Large intestine (tissue), 3 donors: ENCODE data around the gene REV3L. TPM values are rescaled to one million over a fixed set of nuclear protein-coding genes. Genes with fewer than 3 reads are reported as not detected.

ENCODE experiments used
- DNase-seq, 2 donors: peaks; one replicate each; pipeline versions ENCODE4 v3.0.0 to v3.0.0-alpha.2; 2013
- H3K27ac ChIP-seq: one replicate; pipeline ENCODE4 v1.5.1; 2013; ENCODE audit warnings: low read length
- H3K27me3 ChIP-seq: 2 replicates; pipeline ENCODE4 v1.6.1; 2013; ENCODE audit warnings: low read length; ENCODE audit not compliant: control insufficient read depth, insufficient read depth
- H3K36me3 ChIP-seq: 2 replicates; pipeline ENCODE4 v1.6.1; 2013; ENCODE audit warnings: low read length; ENCODE audit not compliant: control insufficient read depth, insufficient read depth
- H3K4me1 ChIP-seq: one replicate; pipeline ENCODE4 v1.6.1; 2013; ENCODE audit warnings: low read length; ENCODE audit not compliant: control insufficient read depth, insufficient read depth
- H3K4me3 ChIP-seq: one replicate; pipeline ENCODE4 v1.5.1; 2013; ENCODE audit warnings: low read length
- H3K9me3 ChIP-seq: one replicate; pipeline ENCODE4 v1.6.1; 2013; ENCODE audit warnings: mild to moderate bottlenecking, low read depth, low read length, moderate library complexity; ENCODE audit not compliant: control insufficient read depth
- WGBS: methylation state at CpG from one replicate; pipeline ENCODE4 v1.1.5; 2013; ENCODE audit warnings: low lambda C conversion rate; ENCODE audit not compliant: insufficient coverage; 5-methylcytosine and 5-hydroxymethylcytosine counted together
- polyA plus RNA-seq: library from polyadenylated mRNA; unstranded; fragments of 120-200 nt; gene quantifications from one replicate; pipeline ENCODE4 v1.2.1, GENCODE V29; 2013

The REV3L gene
- polyA plus RNA-seq, 1 donor: 23.2 TPM

GRCh38 chr6:111379831-111380230 is 103.2 kb downstream of the REV3L start:
- H3K4me3 ChIP-seq: no peak overlapping the region
- DNase-seq: no peak
- H3K27me3 ChIP-seq: no peaks in the 10 kb centered on the region
- H3K27ac ChIP-seq: no peak overlapping the region
- H3K4me1 ChIP-seq: no peaks in the 10 kb centered on the region
- H3K9me3 ChIP-seq: no peaks in the 10 kb centered on the region
- H3K36me3 ChIP-seq: peaks cover 37% of the 10 kb centered on the region
- 100% methylated on average over 2 of the region's 2 CpGs for WGBS

- Histone ChIP-seq H3K27me3 (no peaks in the 10 kb centered on the region), H3K9me3 (no peaks in the 10 kb centered on the region), H3K36me3 (peaks cover 39% of the 10 kb centered on the region)
Measured at GRCh38 chr6:111379302-111379701, 103.7 kb downstream of the REV3L start.

DNA sequence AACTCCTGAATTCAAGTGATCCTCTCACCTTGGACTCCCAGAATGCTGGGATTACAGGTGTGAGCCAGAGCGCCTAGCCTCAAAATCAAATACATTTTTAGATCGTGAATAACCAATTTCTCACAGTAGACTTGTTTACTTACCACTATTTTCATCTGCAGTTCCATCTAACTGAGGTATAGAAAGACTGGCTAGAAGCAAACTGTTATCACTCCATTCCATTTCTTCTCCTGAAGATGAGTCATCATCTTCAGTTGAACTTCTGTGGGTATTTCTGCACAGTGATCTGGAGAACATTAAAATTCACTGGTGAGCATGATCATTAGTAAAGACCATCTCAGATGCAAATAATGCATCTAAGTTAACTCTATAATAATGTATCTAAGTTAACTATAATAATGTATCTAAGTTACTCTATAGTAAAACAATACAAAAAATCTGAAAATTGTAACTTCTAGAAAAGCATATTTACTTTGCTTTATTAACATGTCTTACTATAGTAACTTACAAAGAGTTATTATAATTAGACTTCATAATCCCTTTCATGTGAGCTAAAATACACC is 105.4 kb downstream of the REV3L start:
- Histone ChIP-seq H3K36me3 (peaks cover 40% of the 10 kb centered on the region), H3K4me3 (no peak overlapping the region), H3K9me3 (no peaks in the 10 kb centered on the region), H3K27ac (no peak overlapping the region), H3K4me1 (no peaks in the 10 kb centered on the region), H3K27me3 (no peaks in the 10 kb centered on the region)
- no peak for DNase-seq
- WGBS: no CpG with 5 or more reads among the region's 2 CpGs

More at GRCh38 chr6:111379302-111379701, 103.7 kb downstream of the REV3L start:
- Histone ChIP-seq H3K4me1 (no peaks in the 10 kb centered on the region), H3K27ac (no peak overlapping the region), H3K4me3 (no peak overlapping the region)
- no peak for DNase-seq

GRCh38 chr6:111367393-111368088 is 115.5 kb downstream of the REV3L start:
- Histone ChIP-seq H3K36me3 (peaks cover 12% of the 10 kb centered on the region), H3K9me3 (no peaks in the 10 kb centered on the region), H3K4me3 (no peak overlapping the region), H3K4me1 (no peaks in the 10 kb centered on the region), H3K27me3 (no peaks in the 10 kb centered on the region), H3K27ac (no peak overlapping the region)
- DNase-seq: no peak
- WGBS: 100% methylated on average over 3 of the region's 9 CpGs

- 52% methylated on average over 5 of the region's 5 CpGs for WGBS
- peaks cover 16% of the 10 kb centered on the region for H3K36me3 ChIP-seq
- no peaks in the 10 kb centered on the region for H3K9me3 ChIP-seq
- H3K27me3 ChIP-seq: no peaks in the 10 kb centered on the region
- no peak overlapping the region for H3K4me3 ChIP-seq
- no peak overlapping the region for H3K27ac ChIP-seq
- peak in 1 of 2 donors; percentile 16 for DNase-seq
- H3K4me1 ChIP-seq: no peaks in the 10 kb centered on the region
Measured at GRCh38 chr6:111361648-111362047, 121.4 kb downstream of the REV3L start.

DNA sequence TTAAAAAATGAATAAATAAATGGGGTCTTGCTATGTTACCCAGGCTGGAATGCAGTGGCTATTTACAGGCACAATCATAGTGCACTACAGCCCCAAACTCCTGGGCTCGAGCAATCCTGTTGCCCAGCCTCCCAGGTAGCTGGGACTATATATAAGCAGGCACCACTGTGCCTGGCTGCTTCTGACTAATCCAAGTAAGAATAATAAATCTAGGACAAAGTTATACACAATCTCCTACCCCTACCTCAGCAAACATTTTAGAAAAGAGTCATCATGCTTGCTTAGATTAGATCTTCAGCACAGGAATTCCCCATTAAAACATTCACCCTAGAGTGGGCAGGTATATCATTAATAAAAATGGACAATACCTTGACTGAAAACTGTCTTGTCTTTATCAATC is 124.6 kb downstream of the REV3L start:
- Histone ChIP-seq H3K27ac (no peak overlapping the region), H3K9me3 (no peaks in the 10 kb centered on the region), H3K36me3 (peaks cover 19% of the 10 kb centered on the region), H3K4me3 (no peak overlapping the region), H3K27me3 (no peaks in the 10 kb centered on the region), H3K4me1 (no peaks in the 10 kb centered on the region)
- no CpG with 5 or more reads among the region's 1 CpG for WGBS
- DNase-seq: no peak

DNA sequence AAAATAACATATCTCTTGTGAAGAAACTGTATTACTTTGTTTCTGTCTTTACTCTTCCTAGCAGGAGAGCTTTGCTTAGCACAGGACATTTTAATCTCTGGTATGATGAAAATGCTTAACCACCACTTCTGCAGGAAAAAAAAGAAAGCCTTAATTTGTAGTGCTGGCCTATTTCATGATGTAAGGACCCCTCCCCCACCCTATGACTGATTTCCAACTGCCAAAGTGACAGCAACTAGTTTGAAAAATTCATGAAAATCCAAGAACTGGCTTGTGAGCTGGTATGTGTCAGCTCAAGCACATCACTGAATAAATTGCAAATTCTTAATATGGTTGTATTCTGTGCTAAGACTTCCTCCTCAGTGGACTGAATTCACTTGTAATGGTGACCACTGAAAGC is 125.3 kb downstream of the REV3L start:
- no peak overlapping the region for H3K27ac ChIP-seq
- H3K9me3 ChIP-seq: no peaks in the 10 kb centered on the region
- H3K4me1 ChIP-seq: no peaks in the 10 kb centered on the region
- H3K27me3 ChIP-seq: no peaks in the 10 kb centered on the region
- DNase-seq: no peak
- H3K36me3 ChIP-seq: peaks cover 13% of the 10 kb centered on the region
- no peak overlapping the region for H3K4me3 ChIP-seq

- Histone ChIP-seq H3K4me1 (no peaks in the 10 kb centered on the region), H3K27ac (no peak overlapping the region), H3K4me3 (no peak overlapping the region), H3K27me3 (no peaks in the 10 kb centered on the region), H3K36me3 (peaks cover 17% of the 10 kb centered on the region), H3K9me3 (no peaks in the 10 kb centered on the region)
- peak in 1 of 2 donors; percentile 11 for DNase-seq
- no CpG with 5 or more reads among the region's 1 CpG for WGBS
Measured at GRCh38 chr6:111356551-111356950, 126.5 kb downstream of the REV3L start.

DNA sequence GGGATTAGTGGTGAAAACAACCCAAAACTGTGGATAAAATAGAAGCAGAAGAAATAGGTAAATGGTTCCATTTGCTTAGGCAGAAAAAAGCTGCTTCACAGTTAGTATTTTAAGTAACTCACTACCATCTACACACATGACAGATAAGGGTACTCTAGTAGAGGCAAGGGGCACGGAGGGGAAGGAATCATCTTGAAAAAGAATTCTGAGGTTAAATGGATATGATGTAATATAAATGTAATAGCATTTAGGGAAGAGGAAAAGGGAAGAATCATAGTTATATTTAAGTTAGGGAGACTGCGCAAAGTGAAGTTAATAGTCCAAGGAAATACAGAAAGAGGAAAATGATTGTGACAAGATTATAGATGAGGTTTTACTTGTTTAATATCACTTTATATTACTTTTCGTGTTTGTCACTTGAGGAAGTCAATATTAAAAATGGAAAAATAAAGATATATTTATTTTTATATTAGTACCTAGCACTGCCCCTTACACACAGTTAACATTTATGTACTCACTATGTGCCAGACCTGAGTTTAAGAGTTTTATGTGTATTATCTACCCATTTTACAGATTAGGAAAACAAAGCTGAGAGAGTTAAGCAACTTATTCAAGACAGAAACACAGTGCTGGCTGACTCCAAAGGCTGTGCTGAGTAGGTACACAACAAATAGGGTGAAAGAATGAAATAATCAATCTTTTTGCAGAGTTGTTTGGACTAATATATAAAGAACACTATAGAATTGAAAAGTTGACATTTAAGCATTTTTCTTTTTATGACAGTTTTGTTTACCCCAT is 128.1 kb downstream of the REV3L start:
- Histone ChIP-seq H3K27ac (no peak overlapping the region), H3K4me1 (no peaks in the 10 kb centered on the region), H3K4me3 (no peak overlapping the region), H3K9me3 (no peaks in the 10 kb centered on the region), H3K36me3 (peaks cover 21% of the 10 kb centered on the region), H3K27me3 (no peaks in the 10 kb centered on the region)
- DNase-seq: no peak
- WGBS: 93% methylated on average over 2 of the region's 3 CpGs

- 100% methylated on average over 3 of the region's 5 CpGs for WGBS
- H3K9me3 ChIP-seq: no peaks in the 10 kb centered on the region
- H3K27ac ChIP-seq: no peak overlapping the region
- DNase-seq: no peak
- no peaks in the 10 kb centered on the region for H3K27me3 ChIP-seq
- peaks cover 21% of the 10 kb centered on the region for H3K36me3 ChIP-seq
- no peak overlapping the region for H3K4me3 ChIP-seq
- H3K4me1 ChIP-seq: no peaks in the 10 kb centered on the region
Measured at GRCh38 chr6:111353912-111354462, 129.0 kb downstream of the REV3L start.
